Dermis microvascular lymphatic vessel endothelial cell (primary cell): Measurements from ENCODE around the gene DIDO1. TPM values are rescaled to one million over a fixed set of nuclear protein-coding genes. Genes with fewer than 3 reads are reported as not detected.

ENCODE experiments used
- DNase-seq, 2 donors: peaks; one replicate each; pipeline versions ENCODE4 v3.0.0 to v3.0.0-alpha.2; 2010; ENCODE audit warnings: low read depth in 2 of 2
- total RNA-seq: library from RNA; depleted of rRNA; stranded (reverse); fragments of >200 nt; gene quantifications from 2 replicates; pipeline ENCODE4 v1.2.1, GENCODE V29; 2014

The DIDO1 gene
- total RNA-seq, 1 donor from 2014 or later = 20.4 TPM

DNA sequence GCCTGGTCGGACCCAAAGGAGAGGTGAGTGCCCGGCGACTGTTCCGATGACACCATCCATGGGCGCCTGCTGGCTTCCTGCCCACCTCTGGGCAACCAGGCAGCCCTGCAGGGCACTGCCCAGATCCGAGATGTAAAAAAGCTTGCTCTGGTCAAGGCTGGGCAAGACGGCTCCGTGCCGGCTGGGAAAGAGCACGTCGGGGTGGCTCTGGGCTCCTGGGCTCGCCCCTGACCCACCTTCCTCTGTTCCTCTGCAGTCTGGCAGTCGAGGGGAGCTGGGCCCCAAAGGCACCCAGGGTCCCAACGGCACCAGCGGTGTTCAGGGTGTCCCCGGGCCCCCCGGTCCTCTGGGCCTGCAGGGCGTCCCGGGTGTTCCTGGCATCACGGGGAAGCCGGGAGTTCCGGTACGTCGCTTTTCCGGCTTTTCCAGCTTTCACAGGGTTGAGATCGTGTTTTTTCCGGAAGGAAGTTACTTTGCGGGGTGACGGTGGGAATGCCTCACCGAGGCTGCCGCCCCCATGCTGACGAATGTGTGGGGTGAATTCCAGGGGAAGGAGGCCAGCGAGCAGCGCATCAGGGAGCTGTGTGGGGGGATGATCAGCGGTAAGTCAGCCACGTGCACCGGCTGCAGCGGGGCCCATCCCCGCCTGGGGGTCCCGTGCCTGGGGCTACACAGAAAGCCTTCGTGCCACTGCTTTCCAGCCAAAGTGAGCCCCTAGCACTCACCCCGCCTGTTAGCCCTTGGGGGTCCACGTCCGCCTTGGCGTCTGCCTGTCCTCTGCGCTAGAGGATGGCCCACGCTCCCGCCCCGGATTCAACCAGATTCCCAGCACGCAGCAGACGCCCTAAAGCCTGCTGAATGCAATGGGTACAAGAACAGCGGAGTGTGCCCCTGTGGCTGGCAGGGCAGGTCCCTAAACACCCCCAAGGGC is 90.1 kb downstream of the DIDO1 start:
- DNase-seq = peak; percentile 67 to 73

DNA sequence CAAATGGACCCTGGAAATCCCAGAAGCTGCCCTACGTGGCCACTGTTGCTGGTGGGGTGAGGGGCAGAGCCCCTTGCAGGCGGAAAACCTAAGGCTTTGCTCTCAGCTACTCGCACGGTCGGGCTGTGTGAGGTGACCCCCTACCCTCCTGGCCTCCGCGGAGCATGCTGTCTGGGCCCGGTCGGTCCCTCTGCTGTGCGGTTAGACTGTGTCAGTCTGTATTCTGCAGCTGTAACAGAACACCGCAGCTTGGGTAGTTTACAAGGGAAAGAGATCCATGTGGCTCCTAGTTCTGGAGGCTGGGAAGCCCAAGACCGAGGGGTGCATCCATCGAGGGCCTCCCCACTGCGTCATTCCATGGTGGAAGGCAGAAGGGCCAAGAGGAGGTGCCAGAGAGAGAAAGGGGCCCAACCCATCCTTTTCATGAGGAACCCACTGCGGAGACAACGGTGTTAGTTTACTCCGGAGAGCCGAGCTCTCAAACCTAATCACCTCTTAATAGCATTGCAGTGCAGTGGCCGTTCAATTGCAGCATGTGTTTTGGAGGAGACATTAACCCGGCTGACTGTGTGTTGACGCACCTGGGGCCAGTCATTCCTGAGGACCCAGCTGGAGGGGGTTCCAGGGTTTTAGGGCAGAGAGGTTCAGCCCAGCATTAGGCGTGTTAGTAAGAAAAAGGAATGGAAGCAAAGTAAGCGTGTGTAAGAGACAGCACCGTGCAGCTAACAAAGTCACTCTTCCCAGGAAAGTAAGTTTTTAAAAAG is 91.2 kb downstream of the DIDO1 start:
- DNase-seq = no peak

DNA sequence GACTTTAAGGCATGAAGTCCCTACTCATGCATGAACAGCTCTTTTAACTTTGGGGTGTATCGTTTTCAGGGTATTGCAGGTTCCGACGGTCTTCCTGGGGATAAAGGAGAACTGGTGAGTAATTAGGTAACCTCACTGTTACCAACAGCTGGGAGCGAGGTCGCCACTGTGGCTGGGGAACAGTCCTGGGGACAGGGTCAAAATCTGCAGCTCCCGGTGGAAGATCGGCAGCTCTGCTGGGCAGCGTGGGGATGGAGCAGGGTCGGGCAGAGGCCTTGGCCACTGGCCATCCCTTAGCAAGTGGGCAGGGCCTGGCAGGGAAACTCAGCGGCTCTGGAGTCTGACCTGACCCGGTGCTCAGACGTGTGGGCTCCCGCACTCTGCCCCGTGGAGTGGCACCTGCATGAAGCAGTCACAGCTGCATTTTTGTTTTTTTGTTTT is 93.3 kb downstream of the DIDO1 start:
- DNase-seq = no peak

DNA sequence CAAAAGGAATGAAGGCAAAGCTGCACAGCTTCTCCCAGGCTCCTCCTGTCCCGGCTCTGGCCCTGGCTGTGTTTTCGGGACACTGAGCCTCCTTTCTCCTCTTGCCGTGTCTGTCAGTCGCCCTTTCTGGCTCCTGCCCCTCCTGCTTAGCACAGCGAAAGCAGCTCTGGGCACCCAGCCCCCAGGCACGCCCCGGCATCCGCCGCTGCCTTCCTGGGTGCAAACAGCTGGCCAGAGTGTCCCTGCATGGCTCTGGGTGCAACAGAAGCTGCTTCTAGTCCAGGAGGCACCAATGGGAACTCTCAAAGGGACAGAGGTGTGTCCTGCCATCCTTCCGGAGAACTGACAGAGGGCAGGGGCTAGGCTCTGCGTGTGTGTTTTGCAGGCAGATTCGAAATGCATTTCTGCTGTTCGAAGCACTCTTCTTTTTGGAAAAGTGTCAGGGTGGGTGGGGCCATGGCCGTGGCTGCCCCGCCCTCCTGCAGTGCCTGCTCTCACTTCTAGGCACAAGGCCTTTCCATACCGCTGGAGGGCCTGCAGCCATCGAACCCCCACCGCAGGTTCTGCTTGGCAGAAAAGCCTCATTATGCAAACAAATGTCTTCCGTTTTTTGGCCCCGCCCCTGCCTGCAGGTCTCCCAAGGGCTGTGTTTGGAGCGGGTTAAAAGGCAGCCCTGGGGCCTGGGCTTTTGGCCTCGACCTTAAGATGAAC is 93.9 kb downstream of the DIDO1 start:
- DNase-seq = no peak

DNA sequence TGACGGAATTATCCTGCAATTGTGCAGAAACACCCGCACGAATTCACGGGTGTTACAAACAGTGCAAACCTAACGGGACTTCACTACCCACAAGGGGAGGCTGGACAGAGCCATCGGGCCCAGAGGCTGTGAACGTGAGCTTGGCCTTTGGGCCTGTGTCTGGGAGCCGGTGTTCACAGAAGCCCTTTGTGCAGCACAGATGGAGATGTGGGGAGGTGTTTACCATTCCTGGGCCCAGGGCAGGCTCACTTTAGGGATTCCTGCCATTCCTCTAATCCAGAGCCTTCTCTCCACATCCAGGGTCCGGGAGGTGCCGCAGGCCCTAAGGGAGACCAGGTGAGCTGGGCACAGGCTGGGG is 94.5 kb downstream of the DIDO1 start:
- DNase-seq = no peak

DNA sequence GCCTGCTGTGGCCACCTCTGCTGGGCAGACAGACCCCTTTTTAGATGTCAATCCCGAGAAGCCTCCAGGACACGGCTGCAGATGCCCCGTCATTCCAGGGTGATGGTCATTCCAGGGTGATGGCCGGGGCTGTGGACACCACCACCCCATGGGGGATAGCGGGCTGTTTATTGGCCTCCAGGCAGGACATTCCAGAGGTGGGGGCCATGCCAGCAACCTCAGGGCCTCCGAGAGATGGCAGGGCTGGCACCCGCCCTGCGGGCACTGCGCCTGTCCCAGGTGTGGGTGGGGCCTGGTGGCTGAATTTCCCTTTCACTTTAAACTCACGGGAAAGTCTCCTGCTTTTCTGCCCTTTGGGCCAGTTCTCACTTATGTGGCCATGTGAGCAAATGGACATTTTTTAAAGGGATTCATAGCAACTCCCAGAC is 94.9 kb downstream of the DIDO1 start:
- DNase-seq = no peak

DNA sequence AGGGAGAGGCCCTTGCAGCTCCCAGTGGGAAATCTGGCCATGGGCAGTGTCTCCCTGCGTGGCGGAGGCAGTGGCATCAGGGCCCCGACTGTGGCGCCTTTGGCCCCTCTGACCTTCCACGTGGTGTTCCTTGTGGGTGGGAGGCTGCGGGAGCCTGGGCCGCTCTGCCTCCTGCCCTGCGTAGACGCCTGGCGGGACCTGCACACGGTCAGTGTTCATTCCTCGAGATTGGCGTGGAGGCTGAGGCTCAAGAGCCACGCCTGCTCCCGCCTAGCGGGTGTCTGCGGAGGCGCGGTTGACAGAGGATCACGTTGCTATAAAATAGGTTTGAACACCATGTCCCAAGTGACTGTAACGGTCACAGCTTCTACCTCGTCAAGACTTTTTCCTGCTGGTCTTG is 95.5 kb downstream of the DIDO1 start:
- no peak for DNase-seq

DNA sequence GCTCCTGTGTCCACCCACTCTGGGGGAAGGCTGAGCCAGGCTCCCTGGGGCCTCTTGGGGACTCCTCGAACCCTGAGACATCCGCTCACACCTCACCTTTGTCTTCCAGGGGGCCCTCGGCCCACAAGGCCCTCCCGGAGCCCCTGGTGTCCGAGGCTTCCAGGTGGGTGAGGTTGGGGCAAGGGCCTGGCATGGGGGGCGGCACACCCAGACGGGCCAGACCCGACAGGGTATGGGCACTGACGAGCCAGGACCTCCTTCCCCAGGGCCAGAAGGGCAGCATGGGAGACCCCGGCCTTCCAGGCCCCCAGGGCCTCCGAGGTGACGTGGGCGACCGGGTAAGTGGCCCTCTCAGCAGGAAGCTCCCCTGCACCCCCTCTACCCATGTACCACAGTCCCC is 96.1 kb downstream of the DIDO1 start:
- no peak for DNase-seq

DNA sequence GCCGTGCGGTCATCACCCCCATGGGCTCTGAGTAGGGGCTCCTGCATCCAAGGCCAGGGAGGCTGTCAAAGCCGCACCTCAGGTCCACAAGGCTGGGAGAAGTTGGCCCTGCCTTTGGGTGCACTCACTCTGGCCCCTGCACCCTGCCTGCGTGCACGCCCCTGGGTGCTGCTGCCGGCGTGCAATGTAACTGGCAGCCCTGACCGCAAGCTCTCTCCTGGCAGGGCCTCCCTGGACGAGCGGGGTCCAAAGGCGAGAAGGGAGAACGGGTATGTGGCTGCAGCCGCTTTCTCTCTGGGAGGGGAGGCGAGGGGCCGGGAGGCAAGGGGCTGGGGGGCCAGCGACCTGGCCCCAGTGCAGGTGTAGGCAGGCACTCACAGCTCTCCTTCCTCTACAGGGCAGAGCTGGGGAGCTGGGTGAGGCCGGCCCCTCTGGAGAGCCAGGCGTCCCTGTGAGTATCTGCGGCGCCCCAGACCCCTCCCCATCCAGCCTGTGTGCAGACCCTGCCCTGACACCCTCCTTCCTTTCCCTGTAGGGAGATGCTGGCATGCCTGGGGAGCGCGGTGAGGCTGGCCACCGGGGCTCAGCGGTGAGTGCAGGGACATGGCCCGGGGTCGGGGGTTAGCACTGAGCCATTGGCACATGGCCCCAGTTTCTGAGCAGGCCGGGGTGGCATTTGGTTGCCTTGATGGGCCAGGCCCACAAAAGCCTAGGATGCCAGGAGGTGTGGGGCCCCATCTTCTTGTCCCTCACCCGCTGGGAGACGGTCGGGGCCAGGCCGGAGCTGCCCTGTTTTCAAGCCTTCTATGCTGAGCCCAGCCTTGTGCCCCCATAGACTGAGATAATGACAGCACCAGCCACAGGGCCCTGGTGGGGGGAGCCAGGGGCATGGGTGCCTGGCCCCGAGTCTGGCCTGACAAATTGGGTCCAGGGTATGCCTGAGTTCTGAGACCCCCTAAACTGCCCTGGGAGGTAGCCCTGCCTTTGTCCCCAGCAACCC is 96.8 kb downstream of the DIDO1 start:
- no peak for DNase-seq

DNA sequence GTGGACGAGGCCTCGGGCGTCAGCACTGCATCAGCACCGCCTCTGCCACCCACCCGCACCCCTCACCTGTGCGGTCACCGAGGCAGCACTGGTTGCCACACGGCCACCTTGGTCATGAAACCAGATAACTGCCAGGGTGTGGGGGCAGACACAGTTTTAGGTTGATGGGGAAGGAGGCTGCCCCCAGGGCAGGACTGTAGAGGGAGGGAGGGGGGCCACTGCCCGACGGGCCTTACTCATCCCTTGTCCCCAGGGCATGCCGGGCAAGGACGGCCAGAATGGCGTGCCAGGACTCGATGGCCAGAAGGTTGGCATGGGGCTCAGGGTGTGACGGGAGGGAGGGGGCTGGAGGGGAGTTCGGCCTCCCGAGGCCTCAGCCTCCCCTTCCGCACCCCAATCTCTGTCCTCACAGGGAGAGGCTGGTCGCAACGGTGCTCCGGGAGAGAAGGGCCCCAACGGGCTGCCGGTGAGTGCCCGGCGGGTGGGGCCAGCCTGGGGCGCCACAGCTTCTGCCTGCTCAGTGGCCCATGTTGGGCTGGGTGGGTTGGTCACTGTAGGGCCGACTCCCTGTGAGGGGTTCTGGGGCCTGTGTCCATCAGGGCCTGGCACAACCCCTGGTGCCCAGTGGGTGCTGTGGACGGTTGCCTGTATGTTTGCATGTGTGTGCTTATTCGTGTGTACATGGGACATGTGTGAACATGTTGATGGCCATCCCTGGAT is 97.6 kb downstream of the DIDO1 start:
- DNase-seq = no peak

DNA sequence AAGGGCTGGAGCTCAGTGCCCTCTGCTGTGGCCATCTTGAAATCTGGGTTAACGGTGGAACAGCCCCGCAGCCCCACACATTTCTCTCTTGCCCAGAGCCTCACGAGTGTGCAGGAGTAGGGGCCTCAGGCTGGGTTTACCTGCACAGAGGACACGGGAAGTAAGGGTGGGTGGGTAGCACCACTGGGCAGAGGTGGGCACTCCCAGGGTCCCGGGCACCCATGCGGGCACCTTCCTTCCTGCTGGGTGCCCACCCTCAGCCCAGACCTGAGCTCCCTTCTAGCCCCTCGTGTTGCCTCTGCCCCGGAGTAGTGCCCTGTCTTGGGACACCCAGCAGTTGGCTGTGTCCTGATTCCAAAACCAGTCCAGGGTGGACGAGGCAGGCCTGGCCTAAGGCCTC is 98.3 kb downstream of the DIDO1 start:
- no peak for DNase-seq

Other genes starting within 250 kb of the DIDO1 start
- gene NTSR1, start 217.7 kb downstream of the DIDO1 start, total RNA-seq = under 0.01 TPM in 2 replicates
- gene MRGBP, start 130.0 kb downstream of the DIDO1 start, total RNA-seq = 15.4 and 17.1 TPM in 2 replicates
- gene OGFR, start 121.7 kb downstream of the DIDO1 start, total RNA-seq = 18.2 and 29.2 TPM in 2 replicates
- gene COL9A3, start 109.5 kb downstream of the DIDO1 start, total RNA-seq = 0.38 and 1.0 TPM in 2 replicates
- 9.5 and 10.1 TPM in 2 replicates for gene TCFL5, start 64.7 kb downstream of the DIDO1 start, total RNA-seq
- 34.8 and 41.7 TPM in 2 replicates for gene GID8, start 11.6 kb upstream of the DIDO1 start, total RNA-seq
- gene SLC17A9, start 26.2 kb upstream of the DIDO1 start, total RNA-seq = 5.4 and 6.2 TPM in 2 replicates
- not detected in 2 replicates for gene BHLHE23, start 80.5 kb upstream of the DIDO1 start, total RNA-seq